GM21619 (cell line): ENCODE measurements around the gene SERPINF2.
"Not testable (repeated sequence)": the region's sequence is repeated elsewhere in the genome, so short reads cannot be mapped to it uniquely, and the experiment has no call there.

Source experiments
- ATAC-seq: cut with Tn5 transposase; IDR thresholded peaks from one replicate; pipeline ENCODE4 v1.9.1; 2021; ENCODE audit not compliant: unreplicated experiment

Gene SERPINF2

DNA sequence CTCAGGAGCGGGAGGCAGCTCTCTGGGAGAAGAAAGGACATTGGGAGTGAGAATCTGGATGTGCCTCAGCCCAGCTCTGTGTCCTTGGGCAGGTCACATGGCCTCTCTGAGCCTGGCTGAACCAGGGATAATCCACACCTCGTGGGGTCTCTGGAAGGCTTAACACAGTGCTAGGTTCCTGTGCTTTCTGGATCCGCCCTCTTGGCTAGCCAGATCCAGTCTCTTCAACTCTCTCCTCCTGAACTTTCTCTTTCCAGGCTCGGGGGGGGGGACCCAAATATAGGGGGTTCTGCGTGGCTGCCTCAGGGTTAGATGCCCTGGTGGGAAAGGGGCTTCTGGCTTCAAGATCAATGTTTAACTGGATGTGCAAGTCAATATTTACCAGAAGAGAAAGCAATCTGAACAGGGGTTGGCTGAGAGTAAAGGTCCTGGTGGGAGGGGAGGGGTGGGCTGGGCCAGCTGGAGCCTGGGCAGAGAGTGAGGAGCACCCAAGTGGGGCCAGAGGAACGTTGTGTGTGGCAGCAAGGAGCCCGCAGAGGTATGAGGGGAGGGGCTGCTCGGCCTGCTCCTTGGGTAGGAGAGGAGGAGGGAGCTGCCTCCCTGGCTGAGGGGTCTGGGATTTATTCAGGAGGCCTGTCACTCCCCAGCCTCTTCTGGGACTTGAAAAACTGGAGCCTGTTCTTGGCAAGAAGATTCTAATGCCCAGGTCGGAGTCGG lies at the start of gene SERPINF2:
Gene SERPINF2 (plus strand): TSS at position 501 of the 717 bp plus-strand sequence. CDS start 2,125 bp downstream, outside the sequence.
- ATAC-seq = no peak

DNA sequence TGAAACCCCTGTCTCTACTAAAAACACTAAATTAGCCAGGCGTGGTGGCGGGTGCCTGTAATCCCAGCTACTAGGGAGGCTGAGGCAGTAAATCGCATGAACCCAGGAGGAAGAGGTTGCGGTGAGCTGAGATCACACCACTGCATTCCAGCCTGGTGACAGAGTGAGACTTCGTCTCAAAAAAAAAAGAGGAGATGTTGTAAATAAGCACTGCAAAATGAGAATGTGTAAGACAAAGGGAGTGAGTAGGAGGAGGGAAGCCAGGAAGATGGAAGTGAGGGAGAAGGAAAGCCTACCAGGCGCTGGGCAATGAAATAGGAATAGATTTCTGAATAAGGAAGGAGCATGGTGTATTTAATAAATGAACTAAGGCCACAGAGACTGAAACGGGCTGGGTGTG lies 49.3 kb upstream of the SERPINF2 start:
- ATAC-seq = no peak

DNA sequence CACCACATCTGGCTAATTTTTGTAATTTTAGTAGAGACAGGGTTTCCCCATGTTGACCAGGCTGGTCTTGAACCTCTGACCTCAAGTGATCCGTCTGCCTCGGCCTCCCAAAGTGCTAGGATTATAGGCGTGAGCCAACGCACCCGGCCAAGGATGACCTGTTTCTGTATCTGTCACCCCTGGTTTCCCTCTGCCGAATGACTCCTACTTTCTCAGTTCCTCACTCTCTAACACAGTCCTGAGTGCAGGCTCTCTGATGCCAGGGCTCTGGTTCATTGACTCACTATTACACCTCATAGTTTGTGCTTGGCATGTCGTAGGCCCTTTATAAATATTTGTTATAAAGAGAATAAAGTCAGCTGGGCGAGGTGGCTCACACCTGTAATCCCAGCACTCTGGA lies 47.3 kb upstream of the SERPINF2 start:
- no peak for ATAC-seq

- no peak for ATAC-seq
These were observed 45.0 kb upstream of the SERPINF2 start for GRCh38 chr17:1697681-1698080.

DNA sequence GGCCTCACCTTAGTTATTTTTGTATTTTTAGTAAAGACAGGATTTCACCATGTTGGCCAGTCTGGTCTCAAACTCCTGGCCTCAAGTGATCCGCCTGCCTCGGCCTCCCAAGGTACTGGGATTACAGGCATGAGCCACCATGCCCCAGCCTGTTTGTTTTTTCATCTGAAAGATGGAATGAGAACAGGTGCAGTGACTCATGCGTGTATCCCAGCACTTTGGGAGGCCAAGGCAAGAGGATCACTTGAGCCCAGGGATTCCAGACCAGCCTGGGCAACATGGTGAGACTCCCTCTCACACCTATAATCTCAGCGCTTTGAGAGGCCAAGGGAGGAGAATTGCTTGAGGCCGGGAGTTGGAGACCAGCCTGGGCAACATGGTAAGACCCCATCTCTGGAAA lies 42.8 kb upstream of the SERPINF2 start:
- ATAC-seq = not testable (repeated sequence)

GRCh38 chr17:1703063-1703462 lies 39.6 kb upstream of the SERPINF2 start:
- no peak for ATAC-seq

- ATAC-seq = no peak
These were observed 37.7 kb upstream of the SERPINF2 start for GRCh38 chr17:1705004-1705403.

DNA sequence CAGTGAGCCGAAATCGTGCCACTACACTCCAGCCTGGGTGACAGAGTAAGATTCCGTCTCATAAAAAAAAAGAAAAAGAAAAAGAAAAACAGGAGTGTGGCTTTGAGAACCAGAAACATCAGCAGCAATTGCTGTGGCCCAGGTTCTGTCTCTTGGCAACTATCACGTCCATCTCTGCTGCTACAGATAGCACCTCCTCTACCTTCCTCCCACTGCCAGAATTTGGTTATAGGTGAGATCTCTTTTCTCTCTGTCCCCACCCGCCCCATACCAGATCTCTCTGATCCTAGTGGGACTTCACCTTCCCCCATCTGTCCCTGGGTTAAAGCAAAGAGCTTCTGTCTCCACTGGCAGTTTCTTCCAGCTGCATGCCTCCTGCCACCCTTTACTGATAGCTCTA lies 35.6 kb upstream of the SERPINF2 start:
- ATAC-seq = no peak

DNA sequence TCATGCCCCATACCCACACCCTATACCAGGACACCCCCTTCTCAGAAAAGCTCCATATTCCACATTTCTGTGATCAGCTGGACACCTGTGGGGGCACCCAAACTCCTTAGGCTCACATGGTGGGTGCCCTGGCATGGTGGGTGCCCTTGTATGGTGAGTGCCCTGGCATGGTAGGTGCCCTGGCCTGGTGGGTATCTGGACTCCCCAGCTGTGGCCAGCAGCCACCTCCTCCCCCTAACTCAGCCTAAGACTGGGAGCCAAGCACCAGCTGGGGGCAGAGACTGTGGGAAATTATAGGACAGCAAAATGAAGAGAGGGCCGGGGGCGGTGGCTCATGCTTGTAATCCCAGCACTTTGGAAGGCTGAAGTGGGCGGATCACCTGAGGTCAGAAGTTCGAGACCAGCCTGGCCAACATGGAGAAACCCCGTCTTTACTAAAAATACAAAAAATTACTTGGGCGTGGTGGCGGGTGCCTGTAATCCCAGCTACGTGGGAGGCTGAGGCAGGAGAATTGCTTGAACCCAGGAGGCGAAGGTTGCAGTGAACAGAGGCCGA lies 33.8 kb upstream of the SERPINF2 start:
- not testable (repeated sequence) for ATAC-seq

DNA sequence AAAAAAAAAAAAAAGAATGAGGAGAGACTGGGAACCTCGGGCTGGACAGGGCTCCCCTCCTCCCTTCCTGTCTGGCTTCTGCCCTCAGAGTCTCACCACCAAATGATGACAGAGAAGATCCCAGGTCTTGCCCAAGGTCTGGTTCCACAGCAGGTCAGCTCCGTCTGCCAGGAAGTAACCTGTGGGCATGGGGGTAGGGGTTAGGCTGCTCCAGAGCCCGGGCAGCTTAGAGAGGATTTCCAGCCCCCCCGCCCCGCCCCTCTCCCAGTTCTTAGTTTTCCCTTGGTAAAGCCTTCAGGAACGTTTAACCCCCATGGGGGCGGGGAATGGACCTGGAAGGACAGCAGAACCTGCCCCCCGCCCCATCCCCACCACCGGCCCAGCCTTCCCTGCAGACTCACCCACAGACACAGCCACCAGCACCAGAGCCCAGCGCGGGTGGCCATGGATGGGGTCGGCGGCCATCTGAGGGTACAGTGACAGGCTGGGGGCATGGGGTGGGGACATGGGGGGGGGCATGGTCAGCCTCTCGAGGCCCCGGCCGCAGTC lies 33.2 kb upstream of the SERPINF2 start:
- ATAC-seq = no peak

DNA sequence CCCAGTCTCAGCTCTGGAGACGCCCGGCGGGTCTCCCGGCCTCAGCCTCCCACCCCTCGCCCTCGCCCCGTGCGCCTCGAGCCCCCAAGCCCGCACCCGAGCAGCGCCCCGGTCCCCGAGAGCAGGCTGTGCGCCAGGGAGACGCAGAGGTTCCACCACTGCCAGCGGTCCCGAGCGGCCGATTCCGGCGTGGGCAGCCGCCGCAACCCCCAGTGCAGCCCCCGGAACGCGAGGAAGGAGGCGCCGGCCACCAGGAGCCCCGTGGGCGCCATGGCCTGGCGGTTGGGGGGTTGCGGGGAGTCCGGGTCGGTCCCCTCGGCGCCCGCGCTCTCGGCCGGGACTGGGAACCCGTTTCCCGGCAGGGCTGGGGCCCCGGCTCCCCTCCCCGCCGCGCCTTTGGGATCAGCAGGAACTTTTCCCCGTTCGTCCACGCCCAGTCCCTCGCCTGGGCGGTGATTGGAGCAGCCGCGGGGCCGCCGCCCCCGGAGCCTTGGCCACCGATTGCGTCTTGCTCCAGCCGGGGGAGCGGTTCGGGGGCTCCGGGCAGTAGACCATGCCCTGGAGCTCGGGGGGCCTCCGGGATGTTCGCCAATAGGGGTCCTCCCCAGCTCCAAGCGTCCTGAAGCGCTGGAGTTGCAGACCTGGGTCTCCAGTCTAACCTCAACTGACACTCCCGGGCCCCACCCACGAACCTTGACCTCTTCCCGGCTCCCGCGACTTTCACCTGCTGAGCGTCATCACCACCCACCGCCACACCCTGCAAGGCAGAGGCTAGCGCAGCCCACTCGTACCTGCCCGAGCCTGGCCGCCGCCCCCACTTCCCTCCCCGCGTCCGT lies 32.5 kb upstream of the SERPINF2 start, which contains the start of gene TLCD2:
Gene TLCD2 (minus strand): TSS at position 407 of the 836 bp plus-strand sequence. CDS start 135 bp downstream, at position 272.
- ATAC-seq = no peak

GRCh38 chr17:1710807-1711553 lies 31.7 kb upstream of the SERPINF2 start:
- ATAC-seq = no peak

GRCh38 chr17:1711804-1712203 lies 30.9 kb upstream of the SERPINF2 start:
- no peak for ATAC-seq

- ATAC-seq = no peak
These were observed 30.4 kb upstream of the SERPINF2 start for GRCh38 chr17:1712271-1712670.

- no peak for ATAC-seq
These were observed 29.4 kb upstream of the SERPINF2 start for GRCh38 chr17:1713160-1713877.

GRCh38 chr17:1713878-1714426 lies 28.7 kb upstream of the SERPINF2 start:
- ATAC-seq = no peak

DNA sequence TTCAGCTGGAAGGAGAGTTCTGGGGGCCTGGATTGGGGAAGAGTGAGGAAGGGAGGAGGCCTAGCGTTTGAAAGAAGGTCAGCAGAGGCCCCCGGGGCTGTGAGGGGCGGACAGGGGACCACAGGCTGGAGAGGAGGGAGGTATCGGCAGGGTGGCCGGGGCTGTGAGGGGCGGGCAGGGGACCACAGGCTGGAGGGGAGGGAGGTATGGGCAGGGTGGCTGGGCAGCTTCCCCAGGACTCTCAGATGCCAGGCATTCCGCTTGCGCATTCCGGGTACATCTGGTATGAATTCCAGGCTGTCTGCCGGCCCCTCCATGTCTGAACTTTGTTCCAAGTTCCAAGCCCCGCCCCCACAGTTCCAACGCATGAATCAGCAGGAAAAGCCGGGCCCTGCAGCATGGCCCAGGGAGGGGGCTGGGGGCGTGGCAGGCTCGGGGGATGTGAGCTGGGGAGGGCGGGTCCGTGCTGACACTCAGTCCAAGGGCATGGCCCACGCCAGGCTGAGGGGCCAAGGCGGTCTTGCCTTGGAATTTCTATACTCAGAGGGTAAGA lies 28.2 kb upstream of the SERPINF2 start:
- ATAC-seq = no peak

DNA sequence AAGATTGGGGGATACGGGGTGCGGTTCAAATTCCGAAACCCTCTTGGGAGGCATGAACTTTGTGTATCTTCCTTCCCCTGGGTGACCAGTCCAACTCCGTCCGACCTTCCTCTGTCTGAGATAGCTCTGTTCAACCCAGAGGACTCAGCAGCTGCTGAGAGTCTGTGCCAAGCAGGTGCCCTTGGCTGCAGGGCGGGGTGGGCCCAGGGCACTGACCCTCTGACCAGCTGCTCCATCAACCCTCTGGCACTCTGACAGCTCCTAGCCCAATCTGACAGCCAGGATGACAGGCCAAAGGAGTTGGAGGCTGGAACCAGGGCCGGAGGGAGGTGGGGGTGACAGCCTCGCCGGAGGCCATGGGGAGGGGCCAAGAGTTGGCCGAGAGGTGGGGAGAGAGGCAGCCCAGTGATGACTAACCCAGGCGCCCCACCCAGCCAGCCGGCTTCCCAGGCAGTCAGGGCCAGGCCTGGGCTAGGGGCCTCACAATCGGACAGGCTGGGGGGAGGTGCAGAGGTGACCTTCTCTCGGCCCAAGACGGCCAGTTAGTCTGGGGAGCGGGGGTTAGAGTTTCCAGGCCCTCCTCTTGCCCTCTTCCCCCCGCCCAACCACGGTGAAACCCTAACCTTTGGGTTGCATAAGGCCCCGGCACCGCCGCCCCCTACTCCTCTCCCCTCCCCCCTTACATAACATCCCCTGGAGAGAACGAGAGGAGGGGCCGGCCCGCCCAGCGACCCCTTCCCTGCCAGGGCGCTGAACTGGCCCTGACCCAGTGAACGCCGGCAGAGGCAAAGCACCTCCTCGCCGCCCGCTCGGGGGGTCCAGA lies 27.5 kb upstream of the SERPINF2 start:
- ATAC-seq = no peak

- ATAC-seq = no peak
These were observed 26.9 kb upstream of the SERPINF2 start for GRCh38 chr17:1715803-1716075.
